Measurements from ENCODE around the gene CEP131. TPM values are rescaled to one million over a fixed set of nuclear protein-coding genes. Genes with fewer than 3 reads are reported as not detected.

Gene CEP131
- total and polyA plus RNA-seq, 2 donors (not counting 3 experiments of a cell fraction or from before 2014, with no cell fraction given): 5.3 to 17.9 TPM

DNA sequence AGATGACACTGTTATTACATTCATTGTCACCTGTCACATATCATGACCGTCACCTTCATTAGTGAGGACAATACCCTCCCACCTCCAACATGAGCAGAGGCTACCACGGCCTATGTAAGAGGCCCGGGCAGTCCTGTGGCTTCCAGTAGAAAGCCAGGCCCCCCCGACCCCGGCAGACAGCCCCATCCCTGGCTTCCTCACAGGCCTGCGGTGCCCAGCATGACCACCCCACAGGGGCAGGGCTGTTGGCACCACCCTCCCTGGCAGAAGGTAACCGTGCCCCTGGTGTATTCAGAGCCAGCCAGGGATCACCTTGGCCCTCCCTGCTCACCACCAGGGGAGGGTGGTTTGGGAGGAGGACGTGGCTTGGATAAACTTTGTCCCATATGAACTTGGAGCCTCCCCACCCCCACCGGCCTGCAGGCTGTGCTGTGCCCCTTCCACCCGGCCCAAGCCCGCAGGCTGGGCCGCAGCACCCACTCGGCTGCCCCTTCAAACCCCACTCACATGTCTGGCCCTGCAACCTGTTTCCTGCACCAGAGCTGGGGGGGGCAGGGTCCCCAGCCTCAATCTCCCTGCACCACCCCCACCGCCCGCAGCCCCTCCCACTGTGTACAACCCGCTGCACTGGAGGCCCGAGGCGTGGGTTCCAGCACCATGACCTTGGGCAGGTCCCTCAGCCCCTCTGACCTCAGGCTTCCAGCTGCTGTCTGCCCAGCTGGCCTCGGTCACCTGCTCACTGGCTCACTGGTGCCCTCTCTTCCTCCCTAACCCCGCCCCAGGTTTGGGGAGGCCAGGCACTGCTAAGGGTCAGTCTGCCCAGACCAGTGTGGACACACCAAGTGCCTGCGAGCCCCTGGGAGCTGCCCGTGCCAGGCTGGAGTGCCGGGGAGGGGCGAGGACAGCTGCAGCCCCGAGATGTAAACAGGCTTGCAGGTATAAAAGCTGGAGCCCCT, 44.4 kb downstream of the CEP131 start:
- H3K36me3 ChIP-seq (ENCODE audit: control insufficient read depth in 2 of 2, extremely low read depth in 1 of 2, insufficient read depth in 2 of 2, low read length in 2 of 2): no peaks in the 10 kb centered on the region
- no peak overlapping the region for H3K9ac ChIP-seq (replicated peaks; ENCODE audit: extremely low read depth, insufficient read depth, low read length)
- TF ChIP-seq, protein P1, sequence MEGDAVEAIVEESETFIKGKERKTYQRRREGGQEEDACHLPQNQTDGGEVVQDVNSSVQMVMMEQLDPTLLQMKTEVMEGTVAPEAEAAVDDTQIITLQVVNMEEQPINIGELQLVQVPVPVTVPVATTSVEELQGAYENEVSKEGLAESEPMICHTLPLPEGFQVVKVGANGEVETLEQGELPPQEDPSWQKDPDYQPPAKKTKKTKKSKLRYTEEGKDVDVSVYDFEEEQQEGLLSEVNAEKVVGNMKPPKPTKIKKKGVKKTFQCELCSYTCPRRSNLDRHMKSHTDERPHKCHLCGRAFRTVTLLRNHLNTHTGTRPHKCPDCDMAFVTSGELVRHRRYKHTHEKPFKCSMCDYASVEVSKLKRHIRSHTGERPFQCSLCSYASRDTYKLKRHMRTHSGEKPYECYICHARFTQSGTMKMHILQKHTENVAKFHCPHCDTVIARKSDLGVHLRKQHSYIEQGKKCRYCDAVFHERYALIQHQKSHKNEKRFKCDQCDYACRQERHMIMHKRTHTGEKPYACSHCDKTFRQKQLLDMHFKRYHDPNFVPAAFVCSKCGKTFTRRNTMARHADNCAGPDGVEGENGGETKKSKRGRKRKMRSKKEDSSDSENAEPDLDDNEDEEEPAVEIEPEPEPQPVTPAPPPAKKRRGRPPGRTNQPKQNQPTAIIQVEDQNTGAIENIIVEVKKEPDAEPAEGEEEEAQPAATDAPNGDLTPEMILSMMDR (IDR thresholded peaks at IDR 0.05; ENCODE audit: extremely low read depth in 1 of 2, insufficient read depth in 1 of 2, low read depth in 1 of 2, low read length in 2 of 2): no peak
- TF ChIP-seq FOS (IDR thresholded peaks at IDR 0.05; ENCODE audit: borderline replicate concordance, insufficient read depth, low read length) (no peak), JUN (IDR thresholded peaks at IDR 0.05; ENCODE audit: borderline replicate concordance, insufficient read depth, insufficient read length, low read depth) (no peak), POLR2AphosphoS5 (IDR thresholded peaks at IDR 0.05; ENCODE audit: insufficient read depth, low read depth, low read length) (no peak), GATA2 (IDR thresholded peaks at IDR 0.05; ENCODE audit: insufficient read depth, insufficient read length, low read depth, low read length) (no peak), EZH2 (IDR thresholded peaks at IDR 0.05; ENCODE audit: borderline replicate concordance, low read depth, low read length, severe bottlenecking) (no peak)
- TF ChIP-seq, protein P2, sequence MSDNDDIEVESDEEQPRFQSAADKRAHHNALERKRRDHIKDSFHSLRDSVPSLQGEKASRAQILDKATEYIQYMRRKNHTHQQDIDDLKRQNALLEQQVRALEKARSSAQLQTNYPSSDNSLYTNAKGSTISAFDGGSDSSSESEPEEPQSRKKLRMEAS (IDR thresholded peaks at IDR 0.05; ENCODE audit: insufficient read depth, insufficient read length): no peak
- dilution Hi-C loops (cut with MboI; ENCODE audit: extremely low pct_ligation_motif_present, low sequenced_read_pairs): no loop called here
- no peak overlapping the region for H3K4me2 ChIP-seq (ENCODE audit: insufficient read depth, low read length)
- H3K27ac ChIP-seq (ENCODE audit: insufficient read depth, low read depth, low read length): no peak overlapping the region
- DNase-seq (ENCODE audit: low read depth, low spot score) (no peak), FAIRE-seq (no peak)
- no peaks in the 10 kb centered on the region for H3K27me3 ChIP-seq (ENCODE audit: control insufficient read depth in 2 of 2, insufficient read depth in 2 of 2, low read length in 2 of 2)
- no peaks in the 10 kb centered on the region for H3K9me1 ChIP-seq (replicated peaks; ENCODE audit: control insufficient read depth, extremely low read depth, insufficient read depth, low read length)
- POLR2A ChIA-PET: no interaction called here
- no TSS peak for BruUV-seq (replicated peaks)
- no peak overlapping the region for H3K4me3 ChIP-seq (replicated peaks in 1 of 3; ENCODE audit: insufficient read depth in 1 of 3, low read depth in 1 of 3, low read length in 3 of 3)
- intact Hi-C loops (cut with micrococcal nuclease): no loop called here
- CTCF ChIA-PET: interaction anchor here (1.8 kb wide), 1 partner anchor 22 kb away, joined by 8 read pairs; no protein-coding TSS in a partner anchor
- H3K4me1 ChIP-seq (ENCODE audit: control insufficient read depth, extremely low read depth, insufficient read depth, low read length): no peaks in the 10 kb centered on the region
- no peaks in the 10 kb centered on the region for H3K9me3 ChIP-seq (replicated peaks; ENCODE audit: control insufficient read depth, insufficient read depth, low read length)
- H4K20me1 ChIP-seq (replicated peaks; ENCODE audit: control insufficient read depth, extremely low read depth, insufficient read depth, low read length): no peaks in the 10 kb centered on the region
- H2AFZ ChIP-seq (ENCODE audit: low read depth, low read length): no peak overlapping the region
- no peaks in the 10 kb centered on the region for H3K79me2 ChIP-seq (ENCODE audit: control insufficient read depth, insufficient read depth, low read length)
